Aorta (tissue), 5 donors: ENCODE results near the gene CLCN3. TPM values are rescaled to one million over a fixed set of nuclear protein-coding genes. Genes with fewer than 3 reads are reported as not detected.

ENCODE experiments used
- ATAC-seq: fragments of 200-7000 bp; cut with Tn5 transposase; one replicate; pipeline ENCODE4 v1.9.1; 2022; ENCODE audit warnings: moderate library complexity; ENCODE audit not compliant: low FRiP score
- DNase-seq, 2 donors: peaks; one replicate each; pipeline ENCODE4 v3.0.0-alpha.2; 2020
- H3K27ac ChIP-seq, 2 donors: one replicate each; pipeline ENCODE4 v1.5.1; 2013; ENCODE audit warnings: low read length in 2 of 2, mild to moderate bottlenecking in 2 of 2, moderate library complexity in 2 of 2, control low read depth in 1 of 2, inconsistent platforms in 1 of 2, low read depth in 1 of 2
- H3K27me3 ChIP-seq, 2 donors: one replicate each; pipeline ENCODE4 v1.6.1; 2013; ENCODE audit warnings: control low read depth in 1 of 2, low read length in 1 of 2, mild to moderate bottlenecking in 1 of 2, moderate library complexity in 1 of 2; ENCODE audit not compliant: insufficient read depth in 2 of 2, control insufficient read depth in 1 of 2
- H3K36me3 ChIP-seq, 2 donors: one replicate each; pipeline ENCODE4 v1.6.1; 2013; ENCODE audit warnings: control low read depth in 1 of 2, low read length in 1 of 2, mild to moderate bottlenecking in 1 of 2; ENCODE audit not compliant: insufficient read depth in 2 of 2, control insufficient read depth in 1 of 2
- H3K4me1 ChIP-seq, 2 donors: one replicate each; pipeline ENCODE4 v1.6.1; 2013; ENCODE audit warnings: low read length in 2 of 2, control low read depth in 1 of 2, mild to moderate bottlenecking in 1 of 2, moderate library complexity in 1 of 2; ENCODE audit not compliant: insufficient read depth in 2 of 2, control insufficient read depth in 1 of 2
- H3K4me3 ChIP-seq, 2 donors: one replicate each; pipeline ENCODE4 v1.5.1; 2013; ENCODE audit warnings: low read length in 2 of 2, control low read depth in 1 of 2, mild to moderate bottlenecking in 1 of 2
- H3K9me3 ChIP-seq: one replicate; pipeline ENCODE4 v1.6.1; 2013; ENCODE audit warnings: mild to moderate bottlenecking, low read length; ENCODE audit not compliant: control insufficient read depth
- WGBS, 2 donors: extraction: QIAGEN DNeasy Blood & Tissue Kit; methylation state at CpG; one replicate each; pipeline ENCODE4 v1.1.7; 2013; 5-methylcytosine and 5-hydroxymethylcytosine counted together
- intact Hi-C, 2 donors: fragments of 100-400 bp; cut with DNase I; formaldehyde crosslinking; loops; one replicate each; pipeline versions ENCODE4 v1.14.2 to v1.15.0; 2022
- polyA plus RNA-seq, 2 donors: library from polyadenylated mRNA; stranded (reverse); fragments of 200-250 nt; gene quantifications; one replicate each; pipeline ENCODE4 v1.2.3, GENCODE V29; 2013
- total RNA-seq, 2 donors: library from RNA; stranded (reverse); fragmentation: NEBNext Ultra II Directional; extraction: Animal tissue kit (Norgen Biotek cat#: 25700); gene quantifications; one replicate each; pipeline ENCODE4 v1.2.1, GENCODE V29; 2021
- donor health status: healthy with polysubstance abuse.
- donor health status: Bipolar disorder and iron deficiency.
- donor health status: DM: no; HTN: no; CAD: no.
- donor health status: DM: no; HTN: no; CAD: no.
- donor health status: DM: yes; HTN: yes; CAD: no.

CLCN3 gene
- total and polyA plus RNA-seq, 4 donors = 4.9 to 29.1 (median 12.3) TPM

DNA sequence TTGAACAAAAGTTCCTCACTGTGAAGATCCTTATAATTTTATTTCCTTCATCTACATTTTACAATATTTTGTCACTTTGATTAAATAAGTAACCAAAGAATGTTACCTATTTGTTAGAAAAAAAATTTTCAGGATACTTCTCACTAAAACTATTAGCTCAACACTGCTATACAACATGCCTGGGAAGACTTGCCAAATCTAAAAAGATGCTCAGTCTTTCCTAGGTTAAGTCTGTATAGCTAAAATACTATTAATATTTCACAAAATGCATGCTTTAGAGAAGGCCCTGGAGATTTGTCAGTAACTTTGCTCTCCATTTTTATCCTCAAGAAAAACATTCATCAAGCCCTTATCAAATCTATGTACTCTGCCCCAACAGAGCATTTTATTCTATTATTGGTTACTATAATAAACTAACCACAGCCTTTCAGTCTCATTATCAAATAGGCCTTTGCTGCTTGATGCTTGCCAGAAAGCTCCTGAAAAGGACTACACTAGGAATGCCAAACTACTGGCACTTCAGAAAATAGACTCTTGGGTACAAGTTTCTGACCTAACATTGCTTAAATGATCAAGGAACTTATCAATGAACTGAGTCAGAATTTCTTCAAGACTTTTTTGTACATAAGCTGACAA is 25.7 kb upstream of the CLCN3 start:
- no peaks in the 10 kb centered on the region for H3K27me3 ChIP-seq
- no peaks in the 10 kb centered on the region for H3K36me3 ChIP-seq
- intact Hi-C loops = no loop called here
- H3K4me1 ChIP-seq = no peaks in the 10 kb centered on the region
- H3K4me3 ChIP-seq = no peak overlapping the region
- H3K27ac ChIP-seq = no peak overlapping the region
- no peaks in the 10 kb centered on the region for H3K9me3 ChIP-seq
- ATAC-seq (no peak), DNase-seq (no peak)

DNA sequence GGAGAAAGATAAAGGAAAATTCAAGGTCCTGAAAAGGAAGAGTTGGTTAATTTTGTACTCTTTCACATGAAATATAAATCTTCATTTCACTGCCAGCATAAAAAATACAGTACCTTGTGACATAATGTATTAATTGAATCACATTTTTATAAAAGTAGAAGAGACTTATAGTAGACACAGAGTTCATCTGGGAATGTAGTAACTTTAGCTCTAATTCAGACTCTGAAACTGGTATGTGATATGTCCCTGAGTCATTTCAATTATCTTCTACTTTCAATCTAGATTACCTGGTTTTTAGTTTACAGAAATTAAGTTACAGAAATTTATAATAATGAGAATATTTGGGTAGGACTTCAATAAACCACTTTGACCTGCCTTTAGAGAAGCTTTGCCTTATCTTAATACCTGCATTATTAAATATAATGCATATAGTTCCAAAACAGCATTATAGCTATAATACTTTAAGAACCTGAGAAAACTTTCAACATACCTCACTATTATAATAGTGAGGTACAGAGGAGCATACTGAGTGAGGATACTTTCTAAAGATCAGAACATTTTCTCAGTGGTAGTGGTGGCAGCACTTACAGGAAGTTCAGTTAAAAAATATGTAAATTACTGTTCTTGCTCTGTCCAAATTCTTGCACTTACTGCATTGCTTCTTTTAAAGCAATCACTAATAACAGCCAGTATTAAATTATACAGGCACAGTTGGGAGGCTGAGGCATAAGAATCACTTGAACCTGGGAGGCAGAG is 19.2 kb upstream of the CLCN3 start:
- intact Hi-C loops = no loop called here
- Histone ChIP-seq H3K27ac (no peak overlapping the region), H3K27me3 (no peaks in the 10 kb centered on the region), H3K4me1 (no peaks in the 10 kb centered on the region), H3K9me3 (no peaks in the 10 kb centered on the region), H3K36me3 (no peaks in the 10 kb centered on the region), H3K4me3 (no peak overlapping the region)
- no peak for ATAC-seq
- no peak for DNase-seq

DNA sequence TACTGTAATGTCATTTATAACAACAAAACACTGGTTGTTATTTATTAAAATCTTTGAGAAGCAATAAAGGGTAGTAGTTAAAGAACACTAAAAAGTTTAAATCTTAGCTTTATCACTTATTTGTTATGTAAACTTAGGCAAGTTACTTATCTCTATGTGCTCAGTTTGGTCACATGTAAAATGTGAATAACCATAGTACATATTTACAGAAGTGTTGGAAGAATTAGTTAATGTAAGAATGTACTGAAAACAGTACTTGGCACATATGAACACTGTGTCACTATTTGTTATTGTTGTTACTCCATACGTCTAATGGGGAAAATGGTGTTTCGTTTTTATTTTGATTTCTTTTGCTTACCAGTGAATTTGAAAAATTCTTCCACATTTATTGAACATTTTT is 17.1 kb upstream of the CLCN3 start:
- ATAC-seq (no peak), DNase-seq (no peak)
- Histone ChIP-seq H3K27ac (no peak overlapping the region), H3K36me3 (no peaks in the 10 kb centered on the region), H3K27me3 (no peaks in the 10 kb centered on the region), H3K4me1 (no peaks in the 10 kb centered on the region), H3K9me3 (no peaks in the 10 kb centered on the region), H3K4me3 (no peak overlapping the region)
- intact Hi-C loops = no loop called here
- 87 to 89% methylated on average over 2 of the region's 2 CpGs for WGBS, 2 donors

DNA sequence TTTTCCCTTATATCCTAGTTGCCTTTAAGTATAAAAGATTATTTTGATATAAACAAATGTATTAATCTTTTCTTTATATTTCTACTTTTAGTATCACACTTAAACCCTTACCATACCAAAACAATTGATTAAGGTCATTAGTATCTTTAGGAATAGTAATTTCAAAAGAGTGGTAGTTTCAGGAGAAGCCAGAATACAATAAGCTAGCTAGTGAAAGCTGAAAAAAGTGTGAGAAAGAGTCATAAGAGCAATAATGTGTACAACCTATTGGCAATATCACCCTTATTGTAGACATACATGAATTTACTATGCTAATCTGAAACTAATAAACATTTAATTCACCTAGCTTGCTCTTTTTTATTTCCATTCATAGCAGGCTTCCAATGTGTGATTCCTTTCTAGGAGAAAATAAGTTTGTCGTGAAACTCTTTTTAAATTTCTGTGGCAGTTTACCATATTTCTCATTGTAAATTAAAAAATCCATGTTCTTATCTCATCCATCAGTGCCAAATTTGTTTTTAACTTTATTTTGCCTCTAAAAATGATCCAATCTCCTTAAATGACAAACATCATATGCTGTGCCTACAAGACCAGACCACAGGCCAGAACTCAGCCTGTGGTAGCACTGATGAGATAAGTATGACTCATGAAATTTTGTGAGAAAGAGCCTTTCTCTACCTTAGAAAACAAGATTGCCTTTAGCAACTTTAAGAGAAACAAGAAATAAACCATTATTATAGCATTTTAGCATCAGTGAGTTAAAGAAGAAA is 16.1 kb upstream of the CLCN3 start:
- no peaks in the 10 kb centered on the region for H3K9me3 ChIP-seq
- H3K4me1 ChIP-seq = no peaks in the 10 kb centered on the region
- no peak overlapping the region for H3K4me3 ChIP-seq
- no peak for DNase-seq
- 42 to 100% methylated on average over 1 of the region's 1 CpG for WGBS, 2 donors
- intact Hi-C loops = no loop called here
- no peaks in the 10 kb centered on the region for H3K27me3 ChIP-seq
- no peak for ATAC-seq
- no peak overlapping the region for H3K27ac ChIP-seq
- no peaks in the 10 kb centered on the region for H3K36me3 ChIP-seq

DNA sequence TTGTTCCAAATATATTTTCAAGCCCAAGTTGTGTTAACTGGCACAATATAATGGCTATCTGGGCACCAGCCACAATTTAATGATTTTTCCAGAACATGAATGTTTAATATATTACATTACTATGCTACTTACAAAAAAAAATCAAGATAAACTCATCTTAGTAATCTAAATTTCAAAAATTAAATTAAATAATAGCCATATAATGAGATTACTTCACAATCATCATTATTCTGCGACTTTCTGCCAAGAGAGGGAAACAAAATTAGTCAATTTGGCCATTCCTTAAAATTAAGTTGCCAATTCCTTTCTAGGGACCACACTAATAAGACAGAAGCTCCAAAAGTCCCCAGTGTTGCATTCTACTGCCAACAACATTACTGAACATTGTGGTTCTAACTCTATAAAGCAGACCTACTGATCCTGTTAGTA is 15.5 kb upstream of the CLCN3 start:
- Histone ChIP-seq H3K4me3 (no peak overlapping the region), H3K27me3 (no peaks in the 10 kb centered on the region), H3K36me3 (no peaks in the 10 kb centered on the region), H3K9me3 (no peaks in the 10 kb centered on the region), H3K27ac (no peak overlapping the region), H3K4me1 (no peaks in the 10 kb centered on the region)
- ATAC-seq (no peak), DNase-seq (no peak)
- intact Hi-C loops = no loop called here
- WGBS, 2 donors = 91 to 97% methylated on average over 1 of the region's 1 CpG

DNA sequence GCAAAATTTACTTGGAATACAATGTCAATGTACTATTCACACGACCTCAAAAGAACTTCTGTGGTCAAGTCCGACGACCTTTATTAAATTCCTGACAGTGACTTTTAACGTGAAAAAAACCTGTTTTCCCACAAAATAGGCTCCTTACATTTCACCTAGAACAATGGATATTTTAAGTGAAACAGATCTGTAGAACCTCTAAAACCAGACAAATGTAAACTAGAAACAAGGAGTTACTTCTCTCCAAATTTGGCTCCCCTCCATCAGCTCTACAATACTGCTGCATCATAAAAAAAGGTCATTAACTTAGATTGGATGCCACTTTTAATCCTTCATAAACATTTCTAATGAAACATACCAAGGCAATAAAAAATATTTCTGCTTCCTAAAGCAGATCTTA is 9.2 kb upstream of the CLCN3 start:
- Histone ChIP-seq H3K4me3 (no peak overlapping the region), H3K27me3 (no peaks in the 10 kb centered on the region), H3K4me1 (peaks cover 0 to 1% of the 10 kb centered on the region in 2 donors), H3K9me3 (no peaks in the 10 kb centered on the region), H3K36me3 (no peaks in the 10 kb centered on the region), H3K27ac (no peak overlapping the region)
- WGBS, 2 donors = 27 to 34% methylated on average over 4 of the region's 4 CpGs
- ATAC-seq = no peak
- DNase-seq = no peak
- intact Hi-C loops = loop anchor here (10.0 kb wide), 2 partner anchors 144 to 414 kb away; partner anchors contain the start of genes HPF1 (in 1 of the 2) and MFAP3L (in 1 of the 2)

DNA sequence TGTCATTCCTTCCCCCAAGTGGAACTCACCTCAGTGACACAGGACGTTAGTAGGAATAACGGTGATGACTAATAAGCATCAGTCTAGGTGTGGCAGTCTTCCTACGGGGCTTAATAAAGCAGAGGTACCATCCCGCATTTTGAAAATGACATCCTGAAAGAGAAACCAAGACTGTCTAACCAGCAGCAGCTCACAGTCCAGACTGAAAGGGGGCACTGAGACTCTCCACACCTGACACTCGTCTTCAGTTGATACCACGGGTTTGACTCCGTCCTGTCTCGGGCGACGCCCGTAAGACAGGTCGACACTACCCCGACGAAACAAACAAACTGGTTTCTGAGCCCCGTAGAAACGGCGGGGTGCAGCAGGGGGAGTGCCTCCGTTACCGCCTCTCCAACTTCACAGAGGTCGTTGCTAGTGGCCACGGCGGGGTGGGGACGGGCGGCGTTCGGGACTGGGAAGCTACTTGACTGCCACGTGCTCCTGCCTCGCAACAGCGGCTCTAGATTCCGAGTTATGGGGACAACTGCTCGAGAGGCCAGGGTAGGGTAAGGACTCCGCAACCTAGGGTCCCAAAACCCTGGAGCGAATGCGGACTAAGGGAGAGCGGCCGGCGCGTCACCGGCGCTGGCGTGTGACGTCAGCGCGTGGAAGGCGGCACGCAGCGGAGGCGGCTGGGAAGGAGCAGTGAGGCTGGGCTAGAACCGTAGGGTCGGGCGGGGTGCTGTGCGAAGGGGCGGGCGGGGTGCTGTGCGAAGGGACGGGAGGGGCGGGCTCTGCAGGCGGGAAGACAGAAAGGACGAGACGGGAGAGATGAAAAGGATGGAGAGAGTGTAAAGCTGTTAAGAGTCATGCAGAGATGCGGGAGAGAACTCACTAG is 8.1 kb upstream of the CLCN3 start, which contains the start of gene NEK1:
Gene NEK1 (minus strand): TSS at position 593 of the 880 bp plus-strand sequence. CDS start 9,953 bp downstream, outside the sequence.
- H3K9me3 ChIP-seq = no peaks in the 10 kb centered on the region
- no peaks in the 10 kb centered on the region for H3K27me3 ChIP-seq
- H3K4me1 ChIP-seq = peaks cover 0 to 1% of the 10 kb centered on the region in 2 donors
- WGBS, 2 donors = 0% methylated on average over 61 of the region's 61 CpGs
- DNase-seq (peak; percentile 93 to 96), ATAC-seq (peak; percentile 99)
- no peaks in the 10 kb centered on the region for H3K36me3 ChIP-seq
- H3K4me3 ChIP-seq = peak within 1 kb of the TSS; percentile 52 to 60
- H3K27ac ChIP-seq = peak within 1 kb of the TSS in 1 of 2 donors; percentile 80
- intact Hi-C loops = loop anchor here (10.0 kb wide), 2 partner anchors 143 to 413 kb away; partner anchors contain the start of genes HPF1 (in 1 of the 2) and MFAP3L (in 1 of the 2)
